ENCODE data around the gene AGRN. TPM values are rescaled to one million over a fixed set of nuclear protein-coding genes. Genes with fewer than 3 reads are reported as not detected.
A peak's percentile ranks its signal among the peaks of the same experiment; 100 is the strongest.

Gene AGRN
- total RNA-seq, 1 experiment from 2014 or later: 134 TPM

DNA sequence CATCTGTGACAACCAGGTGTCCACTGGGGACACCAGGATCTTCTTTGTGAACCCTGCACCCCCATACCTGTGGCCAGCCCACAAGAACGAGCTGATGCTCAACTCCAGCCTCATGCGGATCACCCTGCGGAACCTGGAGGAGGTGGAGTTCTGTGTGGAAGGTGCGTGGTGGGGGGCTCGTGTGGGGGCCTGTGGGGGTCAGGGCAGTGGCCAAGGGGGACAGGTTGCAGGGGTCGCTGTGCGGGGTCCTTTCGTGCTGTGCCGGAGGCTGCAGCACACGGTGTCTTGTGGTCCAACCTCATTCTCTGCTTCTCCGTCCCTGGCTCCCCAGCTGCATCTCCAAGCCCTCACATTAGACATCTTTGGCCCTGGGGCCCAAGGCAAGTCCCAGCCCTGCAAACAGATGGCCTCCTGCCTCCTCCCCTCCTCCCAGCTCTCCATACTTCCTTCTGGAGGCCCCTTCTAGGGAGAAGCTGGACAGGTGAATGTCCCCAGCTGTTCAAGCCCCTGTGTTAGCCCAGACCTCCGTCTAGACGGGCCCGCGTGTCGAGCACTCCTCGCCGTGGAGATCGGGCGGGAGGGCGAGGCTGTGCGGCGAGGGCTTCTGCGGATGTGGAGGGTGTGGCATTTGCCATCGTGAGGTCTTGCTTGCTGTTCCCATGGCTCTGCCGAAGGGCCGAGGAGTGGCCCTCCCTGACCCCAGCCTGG is 2.5 kb downstream of the AGRN start:
- BruUV-seq (replicated peaks): no TSS peak
- Histone ChIP-seq H2AFZ (ENCODE audit: low read depth, low read length, poor library complexity, severe bottlenecking) (no peak overlapping the region), H3K9me2 (ENCODE audit: insufficient read depth) (no peaks in the 10 kb centered on the region), H3K36me3 (ENCODE audit: control insufficient read depth in 1 of 2, insufficient read depth in 2 of 2, low read length in 2 of 2) (peaks cover 0 to 19% of the 10 kb centered on the region in 2 experiments; a peak in 2 of 4 replicates), H3K4me2 (ENCODE audit: low read length) (peak overlapping the region; percentile 98), H3K79me2 (ENCODE audit: insufficient read depth, low read length) (peaks cover 68% of the 10 kb centered on the region), H3K27ac (ENCODE audit: low read depth, low read length) (peak overlapping the region; percentile 87; the same call in 1 of the 2 replicates), H4K20me1 (ENCODE audit: insufficient read depth) (no peaks in the 10 kb centered on the region), H3K27me3 (ENCODE audit: insufficient read depth, low read length) (no peaks in the 10 kb centered on the region), H3K9me3 (ENCODE audit: control insufficient read depth in 1 of 2, insufficient read depth in 1 of 2, low read depth in 1 of 2, low read length in 2 of 2) (no peaks in the 10 kb centered on the region), H3K9ac (ENCODE audit: low read length) (no peak overlapping the region), H3K4me1 (ENCODE audit: control insufficient read depth in 1 of 2, insufficient read depth in 2 of 2, low read length in 2 of 2) (peaks cover 38 to 59% of the 10 kb centered on the region in 2 experiments), H3K4me3 (replicated peaks in 1 of 2; ENCODE audit: low read depth in 1 of 2, low read length in 2 of 2) (no peak overlapping the region)
- RAD21 ChIA-PET (ENCODE audit: low non-redundant PET in 1 of 2, low total read pairs in 2 of 2, uncharacterized antibody in 2 of 2, unreplicated experiment in 2 of 2): no interaction called here
- no peak for TF ChIP-seq SRF (IDR thresholded peaks at IDR 0.05; ENCODE audit: low read depth)
- TF ChIP-seq, protein P1, sequence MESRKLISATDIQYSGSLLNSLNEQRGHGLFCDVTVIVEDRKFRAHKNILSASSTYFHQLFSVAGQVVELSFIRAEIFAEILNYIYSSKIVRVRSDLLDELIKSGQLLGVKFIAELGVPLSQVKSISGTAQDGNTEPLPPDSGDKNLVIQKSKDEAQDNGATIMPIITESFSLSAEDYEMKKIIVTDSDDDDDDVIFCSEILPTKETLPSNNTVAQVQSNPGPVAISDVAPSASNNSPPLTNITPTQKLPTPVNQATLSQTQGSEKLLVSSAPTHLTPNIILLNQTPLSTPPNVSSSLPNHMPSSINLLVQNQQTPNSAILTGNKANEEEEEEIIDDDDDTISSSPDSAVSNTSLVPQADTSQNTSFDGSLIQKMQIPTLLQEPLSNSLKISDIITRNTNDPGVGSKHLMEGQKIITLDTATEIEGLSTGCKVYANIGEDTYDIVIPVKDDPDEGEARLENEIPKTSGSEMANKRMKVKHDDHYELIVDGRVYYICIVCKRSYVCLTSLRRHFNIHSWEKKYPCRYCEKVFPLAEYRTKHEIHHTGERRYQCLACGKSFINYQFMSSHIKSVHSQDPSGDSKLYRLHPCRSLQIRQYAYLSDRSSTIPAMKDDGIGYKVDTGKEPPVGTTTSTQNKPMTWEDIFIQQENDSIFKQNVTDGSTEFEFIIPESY (IDR thresholded peaks at IDR 0.05; ENCODE audit: extremely low read depth, insufficient replicate concordance, low read length): no peak
- no peak for TF ChIP-seq CBX3 (IDR thresholded peaks at IDR 0.05; ENCODE audit: low read depth)
- POLR2A ChIA-PET: interaction anchor here (0.6 to 1.6 kb wide), 2 partner anchors 15 to 65 kb away, joined by 3 read pairs; no protein-coding TSS in a partner anchor
- no peak for DNase-seq (ENCODE audit: low read depth, low spot score)
- intact Hi-C loops (cut with micrococcal nuclease): no loop called here
- CTCF ChIA-PET: no interaction called here
- ATAC-seq: no peak

DNA sequence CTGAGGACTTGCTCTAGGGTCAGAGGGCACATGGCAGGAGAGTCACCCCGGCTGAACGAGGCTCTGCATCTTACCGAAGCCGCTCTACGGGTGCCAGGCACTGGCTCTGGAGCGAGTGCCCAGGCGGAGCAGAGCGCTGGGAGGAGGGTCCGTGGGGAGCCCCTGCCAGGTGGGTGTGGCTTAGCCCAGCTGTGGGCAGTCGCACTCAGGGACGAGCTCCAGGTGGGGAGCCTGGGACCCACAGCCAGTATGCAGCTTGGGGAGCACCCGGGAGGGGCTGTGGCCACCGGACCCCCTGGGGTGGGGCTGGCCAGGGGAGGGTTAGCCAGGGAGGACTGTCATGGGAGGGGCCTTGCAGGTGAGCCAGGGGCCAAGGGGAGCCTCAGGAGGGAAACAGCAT is 3.8 kb downstream of the AGRN start:
- DNase-seq (ENCODE audit: low read depth, low spot score) (no peak), ATAC-seq (no peak)
- H3K9ac ChIP-seq (ENCODE audit: low read length): peak overlapping the region; percentile 67
- H3K4me2 ChIP-seq (ENCODE audit: low read length): peak overlapping the region; percentile 98
- H3K27ac ChIP-seq (ENCODE audit: low read depth, low read length): peak overlapping the region; percentile 87
- ChIA-PET RAD21 (ENCODE audit: low non-redundant PET in 1 of 2, low total read pairs in 2 of 2, uncharacterized antibody in 2 of 2, unreplicated experiment in 2 of 2) (no interaction called here), POLR2A (interaction anchor here (1.1 to 1.6 kb wide), 2 partner anchors 17 to 40 kb away, joined by 3 read pairs; no protein-coding TSS in a partner anchor), CTCF (no interaction called here)
- H3K9me3 ChIP-seq (ENCODE audit: control insufficient read depth in 1 of 2, insufficient read depth in 1 of 2, low read depth in 1 of 2, low read length in 2 of 2): no peaks in the 10 kb centered on the region
- no peaks in the 10 kb centered on the region for H4K20me1 ChIP-seq (ENCODE audit: insufficient read depth)
- H3K36me3 ChIP-seq (ENCODE audit: control insufficient read depth in 1 of 2, insufficient read depth in 2 of 2, low read length in 2 of 2): peaks cover 0 to 23% of the 10 kb centered on the region in 2 experiments; a peak in 2 of 4 replicates
- no peaks in the 10 kb centered on the region for H3K27me3 ChIP-seq (ENCODE audit: insufficient read depth, low read length)
- no peaks in the 10 kb centered on the region for H3K9me2 ChIP-seq (ENCODE audit: insufficient read depth)
- no TSS peak for BruUV-seq (replicated peaks)
- H2AFZ ChIP-seq (ENCODE audit: low read depth, low read length, poor library complexity, severe bottlenecking): no peak overlapping the region
- peaks cover 38 to 58% of the 10 kb centered on the region in 2 experiments for H3K4me1 ChIP-seq (ENCODE audit: control insufficient read depth in 1 of 2, insufficient read depth in 2 of 2, low read length in 2 of 2)
- intact Hi-C loops (cut with micrococcal nuclease): no loop called here
- H3K79me2 ChIP-seq (ENCODE audit: insufficient read depth, low read length): peaks cover 74% of the 10 kb centered on the region
- 0 out of 4 replicates have a peak overlapping the region, but pooled peaks of 1 of the 2 experiments have one; percentile 40 for H3K4me3 ChIP-seq (replicated peaks in 1 of 2; ENCODE audit: low read depth in 1 of 2, low read length in 2 of 2)
- TF ChIP-seq, protein P2, sequence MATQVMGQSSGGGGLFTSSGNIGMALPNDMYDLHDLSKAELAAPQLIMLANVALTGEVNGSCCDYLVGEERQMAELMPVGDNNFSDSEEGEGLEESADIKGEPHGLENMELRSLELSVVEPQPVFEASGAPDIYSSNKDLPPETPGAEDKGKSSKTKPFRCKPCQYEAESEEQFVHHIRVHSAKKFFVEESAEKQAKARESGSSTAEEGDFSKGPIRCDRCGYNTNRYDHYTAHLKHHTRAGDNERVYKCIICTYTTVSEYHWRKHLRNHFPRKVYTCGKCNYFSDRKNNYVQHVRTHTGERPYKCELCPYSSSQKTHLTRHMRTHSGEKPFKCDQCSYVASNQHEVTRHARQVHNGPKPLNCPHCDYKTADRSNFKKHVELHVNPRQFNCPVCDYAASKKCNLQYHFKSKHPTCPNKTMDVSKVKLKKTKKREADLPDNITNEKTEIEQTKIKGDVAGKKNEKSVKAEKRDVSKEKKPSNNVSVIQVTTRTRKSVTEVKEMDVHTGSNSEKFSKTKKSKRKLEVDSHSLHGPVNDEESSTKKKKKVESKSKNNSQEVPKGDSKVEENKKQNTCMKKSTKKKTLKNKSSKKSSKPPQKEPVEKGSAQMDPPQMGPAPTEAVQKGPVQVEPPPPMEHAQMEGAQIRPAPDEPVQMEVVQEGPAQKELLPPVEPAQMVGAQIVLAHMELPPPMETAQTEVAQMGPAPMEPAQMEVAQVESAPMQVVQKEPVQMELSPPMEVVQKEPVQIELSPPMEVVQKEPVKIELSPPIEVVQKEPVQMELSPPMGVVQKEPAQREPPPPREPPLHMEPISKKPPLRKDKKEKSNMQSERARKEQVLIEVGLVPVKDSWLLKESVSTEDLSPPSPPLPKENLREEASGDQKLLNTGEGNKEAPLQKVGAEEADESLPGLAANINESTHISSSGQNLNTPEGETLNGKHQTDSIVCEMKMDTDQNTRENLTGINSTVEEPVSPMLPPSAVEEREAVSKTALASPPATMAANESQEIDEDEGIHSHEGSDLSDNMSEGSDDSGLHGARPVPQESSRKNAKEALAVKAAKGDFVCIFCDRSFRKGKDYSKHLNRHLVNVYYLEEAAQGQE (IDR thresholded peaks at IDR 0.05; ENCODE audit: low read depth): no peak
- TF ChIP-seq JUND (IDR thresholded peaks at IDR 0.05): no peak
- no peak for TF ChIP-seq EZH2phosphoT487 (IDR thresholded peaks at IDR 0.05; ENCODE audit: borderline replicate concordance)
- TF ChIP-seq CEBPB (IDR thresholded peaks at IDR 0.05; ENCODE audit: low read depth): no peak
- TF ChIP-seq FOSL1 (IDR thresholded peaks at IDR 0.05; ENCODE audit: low read depth): no peak
- TF ChIP-seq, protein P3, sequence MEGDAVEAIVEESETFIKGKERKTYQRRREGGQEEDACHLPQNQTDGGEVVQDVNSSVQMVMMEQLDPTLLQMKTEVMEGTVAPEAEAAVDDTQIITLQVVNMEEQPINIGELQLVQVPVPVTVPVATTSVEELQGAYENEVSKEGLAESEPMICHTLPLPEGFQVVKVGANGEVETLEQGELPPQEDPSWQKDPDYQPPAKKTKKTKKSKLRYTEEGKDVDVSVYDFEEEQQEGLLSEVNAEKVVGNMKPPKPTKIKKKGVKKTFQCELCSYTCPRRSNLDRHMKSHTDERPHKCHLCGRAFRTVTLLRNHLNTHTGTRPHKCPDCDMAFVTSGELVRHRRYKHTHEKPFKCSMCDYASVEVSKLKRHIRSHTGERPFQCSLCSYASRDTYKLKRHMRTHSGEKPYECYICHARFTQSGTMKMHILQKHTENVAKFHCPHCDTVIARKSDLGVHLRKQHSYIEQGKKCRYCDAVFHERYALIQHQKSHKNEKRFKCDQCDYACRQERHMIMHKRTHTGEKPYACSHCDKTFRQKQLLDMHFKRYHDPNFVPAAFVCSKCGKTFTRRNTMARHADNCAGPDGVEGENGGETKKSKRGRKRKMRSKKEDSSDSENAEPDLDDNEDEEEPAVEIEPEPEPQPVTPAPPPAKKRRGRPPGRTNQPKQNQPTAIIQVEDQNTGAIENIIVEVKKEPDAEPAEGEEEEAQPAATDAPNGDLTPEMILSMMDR (IDR thresholded peaks at IDR 0.05 in 2 of 3, conservative IDR thresholded peaks at IDR 0.05 in 1 of 3; ENCODE audit: borderline replicate concordance in 1 of 3, insufficient read depth in 1 of 3, low read depth in 2 of 3, low read length in 2 of 3): no peak
- TF ChIP-seq EGR1 (IDR thresholded peaks at IDR 0.05; ENCODE audit: low read depth): no peak
- no peak for TF ChIP-seq SP1 (IDR thresholded peaks at IDR 0.05; ENCODE audit: low read depth)

All from HCT116 (cell line).